ENCODE results near the gene STXBP1.

DNA sequence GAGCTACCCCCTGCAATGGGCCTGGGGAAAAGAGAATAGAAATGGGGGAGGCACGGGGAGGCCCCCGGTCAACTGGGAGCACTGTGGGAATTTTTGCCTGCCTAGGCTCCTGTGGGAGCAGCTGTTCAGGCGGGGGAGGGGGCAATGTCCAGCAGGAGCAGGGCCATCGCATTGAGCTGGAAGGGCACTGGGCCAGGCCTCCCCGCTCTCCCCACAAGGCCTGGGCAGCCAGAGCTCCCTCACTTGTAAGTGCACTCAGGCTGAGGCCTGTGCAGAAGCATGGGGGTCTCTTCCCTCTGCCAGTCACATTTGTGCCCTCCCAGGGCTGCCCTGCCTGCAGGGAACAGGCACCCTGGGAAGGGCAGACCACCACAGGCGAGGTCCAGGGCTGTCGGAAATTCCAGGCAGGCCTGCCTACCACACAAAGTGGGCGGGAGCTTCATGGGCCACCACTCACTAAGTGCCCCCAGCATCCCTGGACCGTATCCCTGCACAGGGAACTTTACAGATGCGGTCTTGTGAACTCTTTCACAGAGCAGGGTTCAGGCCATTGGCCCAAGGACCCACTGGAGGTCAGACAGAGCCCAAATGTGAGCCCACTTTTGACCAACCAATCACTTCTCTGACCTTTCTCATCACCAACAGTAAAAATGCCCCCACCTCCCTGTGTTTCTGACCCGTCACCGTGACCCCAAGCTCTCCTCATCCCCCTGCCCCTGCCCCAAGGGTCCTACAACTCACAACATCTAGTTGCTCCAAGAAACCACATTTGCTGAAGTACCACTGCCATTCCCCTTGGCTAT is 93.7 kb downstream of the STXBP1 start:
- TF ChIP-seq, protein P1, sequence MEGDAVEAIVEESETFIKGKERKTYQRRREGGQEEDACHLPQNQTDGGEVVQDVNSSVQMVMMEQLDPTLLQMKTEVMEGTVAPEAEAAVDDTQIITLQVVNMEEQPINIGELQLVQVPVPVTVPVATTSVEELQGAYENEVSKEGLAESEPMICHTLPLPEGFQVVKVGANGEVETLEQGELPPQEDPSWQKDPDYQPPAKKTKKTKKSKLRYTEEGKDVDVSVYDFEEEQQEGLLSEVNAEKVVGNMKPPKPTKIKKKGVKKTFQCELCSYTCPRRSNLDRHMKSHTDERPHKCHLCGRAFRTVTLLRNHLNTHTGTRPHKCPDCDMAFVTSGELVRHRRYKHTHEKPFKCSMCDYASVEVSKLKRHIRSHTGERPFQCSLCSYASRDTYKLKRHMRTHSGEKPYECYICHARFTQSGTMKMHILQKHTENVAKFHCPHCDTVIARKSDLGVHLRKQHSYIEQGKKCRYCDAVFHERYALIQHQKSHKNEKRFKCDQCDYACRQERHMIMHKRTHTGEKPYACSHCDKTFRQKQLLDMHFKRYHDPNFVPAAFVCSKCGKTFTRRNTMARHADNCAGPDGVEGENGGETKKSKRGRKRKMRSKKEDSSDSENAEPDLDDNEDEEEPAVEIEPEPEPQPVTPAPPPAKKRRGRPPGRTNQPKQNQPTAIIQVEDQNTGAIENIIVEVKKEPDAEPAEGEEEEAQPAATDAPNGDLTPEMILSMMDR (IDR thresholded peaks at IDR 0.05), result no peak
- TF ChIP-seq POLR2A (IDR thresholded peaks at IDR 0.05), result no peak

Data from esophagus squamous epithelium (tissue), 4 donors.